PC-3 (cell line): Measurements from ENCODE around the gene SH3RF2.

Source experiments
- EZH2 ChIP-seq: fragments of 300-600 bp; sonication (generic); IDR thresholded peaks from one replicate; pipeline ENCODE4 v1.6.1; 2017; ENCODE audit warnings: antibody characterized with exemption, mild to moderate bottlenecking, low read length; ENCODE audit not compliant: unreplicated experiment
- EZH2phosphoT487 ChIP-seq: fragments of 300-600 bp; sonication (generic); IDR thresholded peaks from 2 replicates; pipeline ENCODE4 v1.6.1; 2018; ENCODE audit warnings: mild to moderate bottlenecking, antibody characterized with exemption, low read length, borderline replicate concordance
- TF ChIP-seq, protein P1 (sequence below): fragments of 300-600 bp; sonication (generic); conservative IDR thresholded peaks from 2 replicates; pipeline ENCODE4 v1.5.1; 2017; ENCODE audit warnings: antibody characterized with exemption, low read depth, mild to moderate bottlenecking, low read length

DNA sequence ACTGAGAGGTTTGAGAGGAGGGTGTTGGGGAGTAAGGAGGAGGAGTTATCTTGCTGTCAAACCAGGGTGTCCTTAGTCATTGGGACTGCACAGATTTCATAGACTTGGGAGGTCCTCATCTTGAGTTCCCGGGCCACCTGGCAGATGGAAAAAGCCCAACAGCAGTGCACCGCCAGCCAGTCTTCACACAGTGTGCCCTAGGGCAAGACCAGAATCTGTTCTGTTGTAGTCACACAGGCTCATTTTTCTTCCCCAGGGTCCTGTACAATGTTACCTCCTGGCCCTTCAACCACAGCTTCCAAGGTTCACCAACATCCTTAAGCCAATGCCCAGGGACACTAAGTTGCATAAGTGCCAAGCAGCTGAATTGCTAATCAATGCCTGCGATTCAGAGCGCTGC, 148.0 kb downstream of the SH3RF2 start:
- TF ChIP-seq, protein P1, sequence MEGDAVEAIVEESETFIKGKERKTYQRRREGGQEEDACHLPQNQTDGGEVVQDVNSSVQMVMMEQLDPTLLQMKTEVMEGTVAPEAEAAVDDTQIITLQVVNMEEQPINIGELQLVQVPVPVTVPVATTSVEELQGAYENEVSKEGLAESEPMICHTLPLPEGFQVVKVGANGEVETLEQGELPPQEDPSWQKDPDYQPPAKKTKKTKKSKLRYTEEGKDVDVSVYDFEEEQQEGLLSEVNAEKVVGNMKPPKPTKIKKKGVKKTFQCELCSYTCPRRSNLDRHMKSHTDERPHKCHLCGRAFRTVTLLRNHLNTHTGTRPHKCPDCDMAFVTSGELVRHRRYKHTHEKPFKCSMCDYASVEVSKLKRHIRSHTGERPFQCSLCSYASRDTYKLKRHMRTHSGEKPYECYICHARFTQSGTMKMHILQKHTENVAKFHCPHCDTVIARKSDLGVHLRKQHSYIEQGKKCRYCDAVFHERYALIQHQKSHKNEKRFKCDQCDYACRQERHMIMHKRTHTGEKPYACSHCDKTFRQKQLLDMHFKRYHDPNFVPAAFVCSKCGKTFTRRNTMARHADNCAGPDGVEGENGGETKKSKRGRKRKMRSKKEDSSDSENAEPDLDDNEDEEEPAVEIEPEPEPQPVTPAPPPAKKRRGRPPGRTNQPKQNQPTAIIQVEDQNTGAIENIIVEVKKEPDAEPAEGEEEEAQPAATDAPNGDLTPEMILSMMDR = no peak
- TF ChIP-seq EZH2 (no peak), EZH2phosphoT487 (no peak)
